Epithelial cell of proximal tubule (primary cell): ENCODE results near the gene HPX. TPM values are rescaled to one million over a fixed set of nuclear protein-coding genes. Genes with fewer than 3 reads are reported as not detected.

Experiments
- DNase-seq: peaks from one replicate; pipeline ENCODE4 v3.0.0-alpha.2; 2011; ENCODE audit warnings: low read depth
- H3K4me3 ChIP-seq: 2 replicates; pipeline ENCODE4 v1.5.1; 2011; ENCODE audit warnings: low read depth, mild to moderate bottlenecking, low read length
- total RNA-seq: library from RNA; depleted of rRNA; stranded (reverse); fragments of >200 nt; gene quantifications from 2 replicates; pipeline ENCODE4 v1.2.3, GENCODE V29; 2015
- TF ChIP-seq, protein P1 (sequence below): conservative IDR thresholded peaks from 2 replicates; pipeline ENCODE4 v1.5.1; 2012; ENCODE audit warnings: low read depth, mild to moderate bottlenecking, low read length

Gene HPX
- total RNA-seq, 1 donor from 2014 or later = 0.06 TPM

GRCh38 chr11:6469599-6469998 is 28.8 kb upstream of the HPX start:
- TF ChIP-seq, protein P1, sequence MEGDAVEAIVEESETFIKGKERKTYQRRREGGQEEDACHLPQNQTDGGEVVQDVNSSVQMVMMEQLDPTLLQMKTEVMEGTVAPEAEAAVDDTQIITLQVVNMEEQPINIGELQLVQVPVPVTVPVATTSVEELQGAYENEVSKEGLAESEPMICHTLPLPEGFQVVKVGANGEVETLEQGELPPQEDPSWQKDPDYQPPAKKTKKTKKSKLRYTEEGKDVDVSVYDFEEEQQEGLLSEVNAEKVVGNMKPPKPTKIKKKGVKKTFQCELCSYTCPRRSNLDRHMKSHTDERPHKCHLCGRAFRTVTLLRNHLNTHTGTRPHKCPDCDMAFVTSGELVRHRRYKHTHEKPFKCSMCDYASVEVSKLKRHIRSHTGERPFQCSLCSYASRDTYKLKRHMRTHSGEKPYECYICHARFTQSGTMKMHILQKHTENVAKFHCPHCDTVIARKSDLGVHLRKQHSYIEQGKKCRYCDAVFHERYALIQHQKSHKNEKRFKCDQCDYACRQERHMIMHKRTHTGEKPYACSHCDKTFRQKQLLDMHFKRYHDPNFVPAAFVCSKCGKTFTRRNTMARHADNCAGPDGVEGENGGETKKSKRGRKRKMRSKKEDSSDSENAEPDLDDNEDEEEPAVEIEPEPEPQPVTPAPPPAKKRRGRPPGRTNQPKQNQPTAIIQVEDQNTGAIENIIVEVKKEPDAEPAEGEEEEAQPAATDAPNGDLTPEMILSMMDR = no peak
- H3K4me3 ChIP-seq = no peak overlapping the region
- no peak for DNase-seq

DNA sequence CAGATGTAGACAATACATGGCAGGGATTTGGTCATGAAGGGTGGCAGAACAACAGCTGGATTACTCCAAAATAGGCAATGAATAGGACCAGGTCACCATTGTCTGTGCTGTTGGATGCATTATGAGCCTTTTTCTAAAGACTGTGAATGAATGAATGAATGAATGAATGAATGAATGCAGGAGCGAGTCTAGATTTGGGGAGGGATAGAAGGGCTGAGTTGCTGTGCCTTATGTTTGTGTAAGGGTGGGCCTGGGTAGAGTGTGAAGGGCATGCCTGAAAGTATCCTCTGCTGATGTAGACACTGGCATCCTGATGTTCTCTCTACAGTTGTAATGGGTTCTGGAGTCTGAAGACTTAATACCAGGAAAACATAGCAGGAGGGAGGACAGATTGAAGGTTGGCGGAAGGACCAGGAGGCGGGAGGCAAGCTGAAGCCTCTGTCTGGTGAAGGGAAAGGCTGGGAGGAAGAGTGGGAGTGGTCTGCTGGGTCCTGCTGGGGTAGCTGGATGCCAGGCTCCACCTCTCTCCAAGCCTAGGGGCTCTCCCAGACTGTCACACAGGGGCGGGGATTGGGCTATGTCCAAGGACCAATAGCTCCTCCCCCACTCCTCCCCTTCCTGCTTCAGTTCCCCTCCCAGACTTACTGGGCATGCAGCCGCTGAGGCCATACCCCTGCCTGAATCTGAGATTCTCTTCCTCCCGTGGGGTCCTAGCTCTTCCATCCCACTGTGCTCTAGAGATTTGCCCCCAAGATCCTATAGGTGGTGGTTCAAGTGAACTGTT is 28.1 kb upstream of the HPX start:
- DNase-seq = peak; percentile 7
- TF ChIP-seq, protein P1 = no peak
- H3K4me3 ChIP-seq = no peak overlapping the region

- no peak for DNase-seq
- TF ChIP-seq, protein P1 = no peak
- H3K4me3 ChIP-seq = no peak overlapping the region
These were observed 18.3 kb upstream of the HPX start for GRCh38 chr11:6459099-6459450.

- no peak for DNase-seq
- TF ChIP-seq, protein P1 = no peak
These were observed 17.7 kb upstream of the HPX start for GRCh38 chr11:6458352-6459098.

GRCh38 chr11:6457581-6458320 is 17.0 kb upstream of the HPX start:
- TF ChIP-seq, protein P1 = no peak
- H3K4me3 ChIP-seq = no peak overlapping the region
- no peak for DNase-seq

More at GRCh38 chr11:6458352-6459098, 17.7 kb upstream of the HPX start:
- H3K4me3 ChIP-seq = no peak overlapping the region

DNA sequence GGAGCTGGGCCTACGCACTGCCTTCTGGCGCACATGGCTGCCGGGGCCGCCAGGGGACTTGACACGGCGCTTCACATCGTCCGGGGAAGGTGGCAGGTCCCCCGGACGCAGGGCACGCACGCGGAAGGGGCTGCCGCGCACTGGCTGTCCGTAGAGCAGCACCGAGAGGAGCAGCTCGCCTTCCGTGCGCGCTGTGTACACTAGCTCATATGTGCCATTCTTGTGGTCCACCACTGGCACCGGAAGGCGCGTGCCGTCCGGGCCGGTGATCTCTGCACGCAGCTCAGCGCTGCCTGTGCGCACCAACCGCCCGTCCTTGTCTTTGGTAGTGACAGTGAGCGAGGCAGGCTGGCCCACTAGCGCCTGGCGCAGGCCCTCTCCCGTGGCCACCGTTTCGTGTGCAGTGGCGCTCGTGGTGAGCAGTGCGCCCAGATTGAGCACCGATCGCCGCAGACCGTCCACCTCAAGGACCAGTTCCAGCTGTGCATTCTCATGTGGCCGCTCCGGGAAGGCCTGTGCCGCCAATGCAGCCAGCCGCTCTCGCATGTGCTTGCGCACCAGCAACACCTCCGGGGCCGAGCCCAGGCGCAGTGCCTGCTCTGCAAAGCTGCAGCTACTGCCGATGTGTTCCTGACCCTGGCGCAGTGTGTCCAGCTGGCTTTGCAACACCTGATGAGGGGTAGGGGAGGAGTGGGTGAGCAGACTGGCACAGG is 15.7 kb upstream of the HPX start:
- no peak for DNase-seq
- TF ChIP-seq, protein P1 = no peak
- no peak overlapping the region for H3K4me3 ChIP-seq
